Esophagus muscularis mucosa (tissue), 4 donors: ENCODE results near the gene CXCR4.

Experiments used
- CTCF ChIP-seq, 3 experiments: fragments of 200-600 bp in 2 of 3; fragments of 450-650 bp in 1 of 3; sonication (generic) in 2 of 3; IDR thresholded peaks; one replicate each; pipeline ENCODE4 v1.5.1; 2017 to 2019; ENCODE audit warnings: antibody characterized with exemption in 3 of 3, mild to moderate bottlenecking in 2 of 3, moderate library complexity in 1 of 3
- EP300 ChIP-seq: sonication (generic); formaldehyde crosslinking; IDR thresholded peaks from one replicate; pipeline ENCODE4 v1.6.1; 2017; ENCODE audit warnings: antibody characterized with exemption
- POLR2A ChIP-seq: fragments of 450-650 bp; IDR thresholded peaks from one replicate; pipeline ENCODE4 v1.6.1; 2017; ENCODE audit warnings: antibody characterized with exemption, moderate library complexity, mild to moderate bottlenecking, low read depth
- POLR2AphosphoS5 ChIP-seq, 2 donors: sonication (generic); formaldehyde crosslinking; IDR thresholded peaks; one replicate each; pipeline ENCODE4 v1.6.1; 2017; ENCODE audit warnings: antibody characterized with exemption in 2 of 2

DNA sequence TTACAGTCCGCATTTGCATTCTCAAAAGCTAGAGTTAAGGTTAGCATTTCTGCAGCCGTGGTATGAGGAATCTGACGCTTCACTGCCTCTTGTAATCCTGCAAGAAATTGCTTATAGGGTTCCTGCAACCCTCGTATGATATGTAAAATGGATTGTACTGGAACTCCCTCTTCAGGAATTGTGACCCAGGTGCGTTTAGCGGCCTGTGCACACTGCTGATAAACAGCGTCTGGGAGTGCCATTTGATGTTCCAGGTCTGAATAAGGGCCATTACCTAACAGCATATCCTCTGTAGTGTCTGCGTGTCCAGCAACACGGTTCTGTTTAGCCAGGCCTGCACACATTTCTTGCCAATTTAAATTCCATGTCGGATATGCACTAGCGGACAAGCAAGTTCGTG, 42.5 kb downstream of the CXCR4 start:
- TF ChIP-seq CTCF (IDR thresholded peaks at IDR 0.05) (peak; percentile 16 to 35 (median 28)), EP300 (no peak), POLR2AphosphoS5 (IDR thresholded peaks at IDR 0.05) (no peak), POLR2A (no peak)
